Tracheal epithelial cell (primary cell): Measurements from ENCODE around the gene INPP4A. TPM values are rescaled to one million over a fixed set of nuclear protein-coding genes. Genes with fewer than 3 reads are reported as not detected.

ENCODE experiments used
- total RNA-seq: library from RNA; depleted of rRNA; stranded (reverse); fragments of >200 nt; gene quantifications from 2 replicates; pipeline ENCODE4 v1.2.1, GENCODE V29; 2014

The INPP4A gene
- total RNA-seq = 15.1 and 16.6 TPM in 2 replicates

GRCh38 chr2:98444436-98445176 is at the start of gene INPP4A:
Gene INPP4A (plus strand): TSS chr2:98444858. CDS start chr2:98520049, 75,191 bp downstream.

GRCh38 chr2:98608116-98608961 is 163.7 kb downstream of the INPP4A start, which contains the start of the genes COA5 and UNC50:
Gene COA5 (minus strand): TSS chr2:98608512. CDS start chr2:98608405, 107 bp downstream.
Gene UNC50 (plus strand): TSS chr2:98608589. CDS start chr2:98609760, 1,171 bp downstream.

Other genes with a start within 250 kb of the INPP4A start
- gene CNGA3, start 98.4 kb upstream of the INPP4A start, total RNA-seq = not detected in 2 replicates
- 11.6 and 17.5 TPM in 2 replicates for gene COA5, start 163.7 kb downstream of the INPP4A start, total RNA-seq
- gene UNC50, start 163.7 kb downstream of the INPP4A start, total RNA-seq = 40.2 and 46.7 TPM in 2 replicates